HepG2 (cell line): ENCODE data around the gene FAM234B. TPM values are rescaled to one million over a fixed set of nuclear protein-coding genes. Genes with fewer than 3 reads are reported as not detected.

Source experiments
- ARNT2 ChIP-seq: sonication (generic); formaldehyde crosslinking; IDR thresholded peaks from 2 replicates; pipeline ENCODE4 v1.8.0; 2022; ENCODE audit warnings: mild to moderate bottlenecking, low read depth, missing genetic modification reagents, moderate library complexity
- ETV6 ChIP-seq: sonication (generic); formaldehyde crosslinking; conservative IDR thresholded peaks from 2 replicates; pipeline ENCODE4 v1.4.0; 2020; ENCODE audit warnings: missing genetic modification reagents
- FOXK1 ChIP-seq: sonication (generic); formaldehyde crosslinking; IDR thresholded peaks from 2 replicates; pipeline ENCODE4 v1.4.0; 2020; ENCODE audit warnings: low read depth, missing genetic modification reagents, borderline replicate concordance
- MBD4 ChIP-seq: IDR thresholded peaks from 2 replicates; pipeline ENCODE4 v1.6.1; 2012; ENCODE audit warnings: low read length, inconsistent platforms, borderline replicate concordance
- NFRKB ChIP-seq: fragments of 450-650 bp; IDR thresholded peaks from 2 replicates; pipeline ENCODE4 v1.6.1; 2017
- NKX3-1 ChIP-seq: sonication (generic); formaldehyde crosslinking; IDR thresholded peaks from 2 replicates; pipeline ENCODE4 v1.5.0; 2020; ENCODE audit warnings: missing genetic modification reagents
- PHF21A ChIP-seq: sonication (generic); formaldehyde crosslinking; IDR thresholded peaks from 2 replicates; pipeline ENCODE4 v1.5.0; 2020; ENCODE audit warnings: mild to moderate bottlenecking, missing genetic modification reagents
- TCF7L2 ChIP-seq: IDR thresholded peaks from 2 replicates; pipeline ENCODE4 v1.6.1; 2011; ENCODE audit warnings: mild to moderate bottlenecking, low read depth, low read length, moderate library complexity
- U2AF2 ChIP-seq: fragments of 200-400 bp; formaldehyde crosslinking; IDR thresholded peaks from 2 replicates; pipeline ENCODE4 v1.6.1; 2017; ENCODE audit warnings: low read depth, mild to moderate bottlenecking, low read length
- ZBTB21 ChIP-seq: sonication (generic); formaldehyde crosslinking; IDR thresholded peaks from 2 replicates; pipeline ENCODE4 v1.4.0; 2020; ENCODE audit warnings: missing genetic modification reagents
- ZNF101 ChIP-seq: sonication (generic); formaldehyde crosslinking; IDR thresholded peaks from 2 replicates; pipeline ENCODE4 v1.4.0; 2020; ENCODE audit warnings: mild to moderate bottlenecking, low read depth, missing genetic modification reagents, borderline replicate concordance
- ZNF615 ChIP-seq: sonication (generic); formaldehyde crosslinking; IDR thresholded peaks from 2 replicates; pipeline ENCODE4 v1.5.0; 2020; ENCODE audit warnings: mild to moderate bottlenecking, missing genetic modification reagents, borderline replicate concordance
- ZNF616 ChIP-seq: sonication (generic); formaldehyde crosslinking; IDR thresholded peaks from 2 replicates; pipeline ENCODE4 v1.5.0; 2020; ENCODE audit warnings: low read depth, mild to moderate bottlenecking, missing genetic modification reagents
- polyA plus RNA-seq, 8 experiments: library from polyadenylated mRNA; depleted of rRNA in 3 of 8; stranded (reverse) in 7 of 8; unstranded in 1 of 8; fragments of >200 nt; fragmentation: Illumina TruSeq in 4 of 8; extraction: Trizol in 4 of 8; gene quantifications; 2 replicates each; pipeline versions ENCODE4 v1.2.1 to v1.2.3, GENCODE V29; 2011 to 2016; ENCODE audit warnings: low read depth in 4 of 8, missing spikeins in 1 of 8, mixed read lengths in 1 of 8; ENCODE audit not compliant: insufficient read depth in 1 of 8
- total RNA-seq, 5 experiments: library from RNA; depleted of rRNA; stranded (reverse); fragments of >200 nt; fragmentation: Illumina TruSeq; extraction: Trizol; gene quantifications; 2 replicates each; pipeline ENCODE4 v1.2.3, GENCODE V29; 2016; ENCODE audit warnings: low read depth in 1 of 5
- TF ChIP-seq, protein P1 (sequence below): sonication (generic); formaldehyde crosslinking; IDR thresholded peaks from 2 replicates; pipeline ENCODE4 v1.4.0; 2020; ENCODE audit warnings: missing genetic modification reagents, mild to moderate bottlenecking, borderline replicate concordance
- TF ChIP-seq, protein P2 (sequence below): sonication (generic); formaldehyde crosslinking; IDR thresholded peaks from 2 replicates; pipeline ENCODE4 v1.4.0; 2020; ENCODE audit warnings: missing genetic modification reagents, borderline replicate concordance
- TF ChIP-seq, protein P3 (sequence below): sonication (generic); formaldehyde crosslinking; IDR thresholded peaks from 2 replicates; pipeline ENCODE4 v1.4.0; 2020; ENCODE audit warnings: mild to moderate bottlenecking, missing genetic modification reagents
- TF ChIP-seq, protein P4 (sequence below): IDR thresholded peaks from 2 replicates; pipeline ENCODE4 v1.6.1; 2016; ENCODE audit warnings: control low read depth
- TF ChIP-seq, protein P5 (sequence below): sonication (generic); formaldehyde crosslinking; IDR thresholded peaks from 2 replicates; pipeline ENCODE4 v1.5.1; 2020; ENCODE audit warnings: missing genetic modification reagents, mild to moderate bottlenecking, borderline replicate concordance

The FAM234B gene
- total and polyA plus RNA-seq, 2 of the 13 experiments (the other 11 are each of a cell fraction or from before 2014, with no cell fraction given) = 7.8 to 13.8 TPM

DNA sequence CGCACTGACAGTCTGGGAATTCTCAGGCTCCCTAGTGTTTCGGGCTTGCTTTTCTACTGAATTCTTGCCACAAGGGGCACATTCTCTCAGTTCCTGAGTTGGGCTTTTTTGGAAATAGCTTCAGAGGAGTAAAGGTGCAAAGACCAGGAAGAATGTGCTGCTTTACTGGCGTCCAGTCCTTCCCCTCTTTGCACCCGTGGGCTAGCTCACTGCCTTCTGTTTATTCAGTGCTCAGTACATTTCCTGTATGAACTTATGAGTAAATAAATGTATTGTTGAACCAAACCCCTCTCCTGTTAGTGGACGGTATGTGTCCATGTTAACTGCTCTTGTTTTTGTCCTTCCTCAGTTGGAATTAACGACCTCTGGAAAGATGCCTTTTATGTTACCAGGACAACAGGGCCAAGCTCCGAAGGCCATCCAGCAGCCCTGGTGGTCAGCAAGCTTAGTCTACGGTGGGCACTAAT lies 35.3 kb downstream of the FAM234B start (continued):
- TF ChIP-seq NFRKB (no peak), FOXK1 (CRISPR knock-in tag) (peak; percentile 51; the same call in 1 of the 2 replicates), U2AF2 (no peak), NKX3-1 (CRISPR knock-in tag) (no peak), MBD4 (no peak), ZNF616 (no peak), ZNF101 (CRISPR knock-in tag) (no peak), PHF21A (peak; percentile 80), ZNF615 (no peak), ZBTB21 (CRISPR knock-in tag) (no peak), ETV6 (CRISPR knock-in tag) (no peak), ARNT2 (no peak), TCF7L2 (no peak)
- TF ChIP-seq, protein P1, sequence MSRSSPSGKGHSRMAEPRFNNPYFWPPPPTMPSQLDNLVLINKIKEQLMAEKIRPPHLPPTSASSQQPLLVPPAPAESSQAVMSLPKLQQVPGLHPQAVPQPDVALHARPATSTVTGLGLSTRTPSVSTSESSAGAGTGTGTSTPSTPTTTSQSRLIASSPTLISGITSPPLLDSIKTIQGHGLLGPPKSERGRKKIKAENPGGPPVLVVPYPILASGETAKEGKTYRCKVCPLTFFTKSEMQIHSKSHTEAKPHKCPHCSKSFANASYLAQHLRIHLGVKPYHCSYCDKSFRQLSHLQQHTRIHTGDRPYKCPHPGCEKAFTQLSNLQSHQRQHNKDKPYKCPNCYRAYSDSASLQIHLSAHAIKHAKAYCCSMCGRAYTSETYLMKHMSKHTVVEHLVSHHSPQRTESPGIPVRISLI (CRISPR knock-in tag) = no peak
- TF ChIP-seq, protein P2, sequence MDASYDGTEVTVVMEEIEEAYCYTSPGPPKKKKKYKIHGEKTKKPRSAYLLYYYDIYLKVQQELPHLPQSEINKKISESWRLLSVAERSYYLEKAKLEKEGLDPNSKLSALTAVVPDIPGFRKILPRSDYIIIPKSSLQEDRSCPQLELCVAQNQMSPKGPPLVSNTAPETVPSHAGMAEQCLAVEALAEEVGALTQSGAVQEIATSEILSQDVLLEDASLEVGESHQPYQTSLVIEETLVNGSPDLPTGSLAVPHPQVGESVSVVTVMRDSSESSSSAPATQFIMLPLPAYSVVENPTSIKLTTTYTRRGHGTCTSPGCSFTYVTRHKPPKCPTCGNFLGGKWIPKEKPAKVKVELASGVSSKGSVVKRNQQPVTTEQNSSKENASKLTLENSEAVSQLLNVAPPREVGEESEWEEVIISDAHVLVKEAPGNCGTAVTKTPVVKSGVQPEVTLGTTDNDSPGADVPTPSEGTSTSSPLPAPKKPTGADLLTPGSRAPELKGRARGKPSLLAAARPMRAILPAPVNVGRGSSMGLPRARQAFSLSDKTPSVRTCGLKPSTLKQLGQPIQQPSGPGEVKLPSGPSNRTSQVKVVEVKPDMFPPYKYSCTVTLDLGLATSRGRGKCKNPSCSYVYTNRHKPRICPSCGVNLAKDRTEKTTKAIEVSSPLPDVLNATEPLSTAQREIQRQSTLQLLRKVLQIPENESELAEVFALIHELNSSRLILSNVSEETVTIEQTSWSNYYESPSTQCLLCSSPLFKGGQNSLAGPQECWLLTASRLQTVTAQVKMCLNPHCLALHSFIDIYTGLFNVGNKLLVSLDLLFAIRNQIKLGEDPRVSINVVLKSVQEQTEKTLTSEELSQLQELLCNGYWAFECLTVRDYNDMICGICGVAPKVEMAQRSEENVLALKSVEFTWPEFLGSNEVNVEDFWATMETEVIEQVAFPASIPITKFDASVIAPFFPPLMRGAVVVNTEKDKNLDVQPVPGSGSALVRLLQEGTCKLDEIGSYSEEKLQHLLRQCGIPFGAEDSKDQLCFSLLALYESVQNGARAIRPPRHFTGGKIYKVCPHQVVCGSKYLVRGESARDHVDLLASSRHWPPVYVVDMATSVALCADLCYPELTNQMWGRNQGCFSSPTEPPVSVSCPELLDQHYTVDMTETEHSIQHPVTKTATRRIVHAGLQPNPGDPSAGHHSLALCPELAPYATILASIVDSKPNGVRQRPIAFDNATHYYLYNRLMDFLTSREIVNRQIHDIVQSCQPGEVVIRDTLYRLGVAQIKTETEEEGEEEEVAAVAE (CRISPR knock-in tag) = no peak
- TF ChIP-seq, protein P3, sequence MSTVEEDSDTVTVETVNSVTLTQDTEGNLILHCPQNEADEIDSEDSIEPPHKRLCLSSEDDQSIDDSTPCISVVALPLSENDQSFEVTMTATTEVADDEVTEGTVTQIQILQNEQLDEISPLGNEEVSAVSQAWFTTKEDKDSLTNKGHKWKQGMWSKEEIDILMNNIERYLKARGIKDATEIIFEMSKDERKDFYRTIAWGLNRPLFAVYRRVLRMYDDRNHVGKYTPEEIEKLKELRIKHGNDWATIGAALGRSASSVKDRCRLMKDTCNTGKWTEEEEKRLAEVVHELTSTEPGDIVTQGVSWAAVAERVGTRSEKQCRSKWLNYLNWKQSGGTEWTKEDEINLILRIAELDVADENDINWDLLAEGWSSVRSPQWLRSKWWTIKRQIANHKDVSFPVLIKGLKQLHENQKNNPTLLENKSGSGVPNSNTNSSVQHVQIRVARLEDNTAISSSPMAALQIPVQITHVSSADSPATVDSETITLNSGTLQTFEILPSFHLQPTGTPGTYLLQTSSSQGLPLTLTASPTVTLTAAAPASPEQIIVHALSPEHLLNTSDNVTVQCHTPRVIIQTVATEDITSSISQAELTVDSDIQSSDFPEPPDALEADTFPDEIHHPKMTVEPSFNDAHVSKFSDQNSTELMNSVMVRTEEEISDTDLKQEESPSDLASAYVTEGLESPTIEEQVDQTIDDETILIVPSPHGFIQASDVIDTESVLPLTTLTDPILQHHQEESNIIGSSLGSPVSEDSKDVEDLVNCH = no peak
- TF ChIP-seq, protein P4, sequence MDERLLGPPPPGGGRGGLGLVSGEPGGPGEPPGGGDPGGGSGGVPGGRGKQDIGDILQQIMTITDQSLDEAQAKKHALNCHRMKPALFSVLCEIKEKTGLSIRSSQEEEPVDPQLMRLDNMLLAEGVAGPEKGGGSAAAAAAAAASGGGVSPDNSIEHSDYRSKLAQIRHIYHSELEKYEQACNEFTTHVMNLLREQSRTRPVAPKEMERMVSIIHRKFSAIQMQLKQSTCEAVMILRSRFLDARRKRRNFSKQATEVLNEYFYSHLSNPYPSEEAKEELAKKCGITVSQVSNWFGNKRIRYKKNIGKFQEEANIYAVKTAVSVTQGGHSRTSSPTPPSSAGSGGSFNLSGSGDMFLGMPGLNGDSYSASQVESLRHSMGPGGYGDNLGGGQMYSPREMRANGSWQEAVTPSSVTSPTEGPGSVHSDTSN (CRISPR knock-in tag) = no peak
- TF ChIP-seq, protein P5, sequence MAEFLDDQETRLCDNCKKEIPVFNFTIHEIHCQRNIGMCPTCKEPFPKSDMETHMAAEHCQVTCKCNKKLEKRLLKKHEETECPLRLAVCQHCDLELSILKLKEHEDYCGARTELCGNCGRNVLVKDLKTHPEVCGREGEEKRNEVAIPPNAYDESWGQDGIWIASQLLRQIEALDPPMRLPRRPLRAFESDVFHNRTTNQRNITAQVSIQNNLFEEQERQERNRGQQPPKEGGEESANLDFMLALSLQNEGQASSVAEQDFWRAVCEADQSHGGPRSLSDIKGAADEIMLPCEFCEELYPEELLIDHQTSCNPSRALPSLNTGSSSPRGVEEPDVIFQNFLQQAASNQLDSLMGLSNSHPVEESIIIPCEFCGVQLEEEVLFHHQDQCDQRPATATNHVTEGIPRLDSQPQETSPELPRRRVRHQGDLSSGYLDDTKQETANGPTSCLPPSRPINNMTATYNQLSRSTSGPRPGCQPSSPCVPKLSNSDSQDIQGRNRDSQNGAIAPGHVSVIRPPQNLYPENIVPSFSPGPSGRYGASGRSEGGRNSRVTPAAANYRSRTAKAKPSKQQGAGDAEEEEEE (CRISPR knock-in tag) = no peak
